GM19372 (cell line): ENCODE data around the gene TLCD5.

Source experiments
- ATAC-seq: cut with Tn5 transposase; IDR thresholded peaks from one replicate; pipeline ENCODE4 v1.9.1; 2021; ENCODE audit warnings: mild to moderate bottlenecking, low read depth, moderate library complexity; ENCODE audit not compliant: unreplicated experiment

The TLCD5 gene

GRCh38 chr11:120324932-120325810, at the start of gene TLCD5:
TLCD5 (plus strand) TSS chr11:120325299; CDS start chr11:120327442, 2,143 bp downstream.
- no peak for ATAC-seq

GRCh38 chr11:120279502-120279901, 45.6 kb upstream of the TLCD5 start:
- no peak for ATAC-seq

- no peak for ATAC-seq
These were observed 44.5 kb upstream of the TLCD5 start for GRCh38 chr11:120280600-120281051.

GRCh38 chr11:120281143-120281795, 43.8 kb upstream of the TLCD5 start:
- no peak for ATAC-seq

GRCh38 chr11:120283124-120283523, 42.0 kb upstream of the TLCD5 start:
- ATAC-seq = no peak

- no peak for ATAC-seq
These were observed 40.8 kb upstream of the TLCD5 start for GRCh38 chr11:120284272-120284671.

- ATAC-seq = no peak
These were observed 39.8 kb upstream of the TLCD5 start for GRCh38 chr11:120285256-120285655.

- ATAC-seq = no peak
These were observed 37.1 kb upstream of the TLCD5 start for GRCh38 chr11:120288021-120288420.

GRCh38 chr11:120289426-120289825, 35.7 kb upstream of the TLCD5 start:
- ATAC-seq = no peak

- ATAC-seq = no peak
These were observed 34.1 kb upstream of the TLCD5 start for GRCh38 chr11:120290956-120291355.

GRCh38 chr11:120293038-120293800, 31.9 kb upstream of the TLCD5 start:
- ATAC-seq = no peak

- no peak for ATAC-seq
These were observed 31.0 kb upstream of the TLCD5 start for GRCh38 chr11:120294096-120294495.

- no peak for ATAC-seq
These were observed 30.0 kb upstream of the TLCD5 start for GRCh38 chr11:120295099-120295498.

GRCh38 chr11:120296554-120296953, 28.5 kb upstream of the TLCD5 start:
- no peak for ATAC-seq

- no peak for ATAC-seq
These were observed 26.6 kb upstream of the TLCD5 start for GRCh38 chr11:120298461-120298860.

GRCh38 chr11:120302001-120302805, 22.9 kb upstream of the TLCD5 start:
- ATAC-seq = no peak

- ATAC-seq = no peak
These were observed 22.0 kb upstream of the TLCD5 start for GRCh38 chr11:120303004-120303637.

GRCh38 chr11:120304526-120304925, 20.6 kb upstream of the TLCD5 start:
- ATAC-seq = no peak

GRCh38 chr11:120305286-120305685, 19.8 kb upstream of the TLCD5 start:
- ATAC-seq = no peak
